ENCODE results near the gene LRG1.

The LRG1 gene

DNA sequence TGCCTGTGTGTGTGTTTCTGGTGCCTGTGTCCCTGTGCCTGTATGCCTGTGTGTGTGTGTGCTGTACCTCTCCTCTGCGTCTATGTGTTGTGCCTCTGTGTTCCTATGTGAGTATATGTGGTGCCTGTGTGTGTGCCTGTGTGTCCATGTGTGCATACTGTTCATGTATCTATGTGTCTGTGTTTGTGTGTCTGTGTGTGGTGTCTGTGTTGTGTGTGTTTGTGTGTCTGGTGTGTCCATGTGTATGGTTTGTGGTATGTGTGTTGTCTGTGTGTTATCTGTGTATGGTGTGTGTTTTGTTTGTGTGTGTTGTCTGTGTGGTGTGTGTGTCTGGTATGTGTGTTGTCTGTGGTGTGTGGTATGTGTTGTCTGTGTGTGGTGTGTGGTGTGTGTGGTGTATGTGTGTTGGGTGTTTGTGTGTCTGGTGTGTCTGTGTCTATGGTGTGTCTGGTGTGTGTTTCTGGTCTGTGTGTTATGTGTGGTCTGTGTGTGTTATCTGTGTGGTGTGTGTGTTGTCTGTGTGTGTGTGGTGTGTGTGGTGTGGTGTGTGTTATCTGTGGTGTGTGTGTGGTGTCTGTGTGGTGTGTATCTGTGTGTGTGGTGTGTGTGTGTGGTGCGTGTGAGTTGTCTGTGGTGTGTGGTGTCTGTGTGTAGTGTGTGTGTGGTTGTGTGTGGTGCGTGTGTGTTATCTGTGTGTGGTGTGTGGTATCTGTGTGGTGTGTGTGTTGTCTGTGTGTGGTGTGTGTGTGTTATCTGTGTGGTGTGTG, 47.3 kb downstream of the LRG1 start:
- no peak for DNase-seq

DNA sequence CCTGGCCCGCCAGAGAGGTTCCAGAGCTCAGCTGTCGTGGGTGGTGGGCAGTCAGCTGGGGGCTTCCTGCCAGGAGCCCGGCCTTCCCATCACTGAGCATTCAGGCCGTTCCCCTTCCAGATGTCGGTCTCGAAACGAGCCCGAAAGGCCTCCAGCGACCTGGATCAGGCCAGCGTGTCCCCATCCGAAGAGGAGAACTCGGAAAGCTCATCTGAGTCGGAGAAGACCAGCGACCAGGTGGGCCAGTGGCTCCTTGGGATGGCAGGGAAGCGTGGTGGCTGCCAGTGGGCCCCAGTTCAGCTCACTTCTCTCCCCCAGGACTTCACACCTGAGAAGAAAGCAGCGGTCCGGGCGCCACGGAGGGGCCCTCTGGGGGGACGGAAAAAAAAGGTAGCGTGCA, 48.4 kb downstream of the LRG1 start:
- no peak for DNase-seq

- DNase-seq, result no peak
Measured at GRCh38 chr19:4488496-4488895, 51.3 kb downstream of the LRG1 start.

GRCh38 chr19:4487572-4487971, 52.3 kb downstream of the LRG1 start:
- DNase-seq, result no peak

Data from activated CD4-positive, CD25-positive, alpha-beta regulatory T cell (primary cell).